ENCODE measurements around the gene NEUROD2.
"Not testable (repeated sequence)": the region's sequence is repeated elsewhere in the genome, so short reads cannot be mapped to it uniquely, and the experiment has no call there.

Gene NEUROD2

DNA sequence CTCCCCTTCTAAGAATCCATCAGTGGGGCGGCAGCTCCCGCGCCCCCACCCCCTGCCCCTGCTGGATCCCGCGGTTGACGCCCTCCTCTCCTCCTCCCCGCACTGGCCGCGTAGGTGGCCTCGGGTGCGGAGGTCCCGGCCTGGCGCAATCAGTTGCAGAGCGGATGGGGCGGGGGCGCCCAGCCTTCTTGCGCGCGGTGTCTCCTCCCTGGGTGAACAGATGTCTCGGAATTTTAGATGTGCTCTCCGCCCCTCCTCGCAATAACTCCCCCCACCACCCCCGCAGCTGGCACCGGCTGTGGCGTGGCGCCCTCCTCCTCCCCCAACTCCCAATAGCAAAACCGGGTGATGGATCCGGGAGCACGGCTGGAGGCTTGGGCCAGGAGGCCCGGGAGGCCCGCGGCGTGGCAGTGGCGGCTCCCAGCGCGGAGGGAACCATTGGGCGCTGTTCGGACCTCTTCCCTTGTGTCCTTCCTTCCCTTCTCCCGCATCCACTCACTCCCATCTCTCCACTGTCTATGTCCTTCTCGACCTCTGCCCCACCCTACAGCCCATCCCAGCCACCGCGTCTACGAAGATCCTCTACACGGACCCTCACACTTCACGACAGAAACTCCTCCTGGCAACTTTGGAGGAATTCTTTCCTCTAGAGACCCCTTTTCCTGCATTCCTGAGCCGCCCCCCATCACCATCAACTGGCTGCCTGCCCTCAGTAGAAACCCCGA is 11.0 kb downstream of the NEUROD2 start:
- no peak for TF ChIP-seq CTCF (IDR thresholded peaks at IDR 0.05; ENCODE audit: borderline replicate concordance, control extremely low read depth, extremely low read depth, insufficient read depth, missing control alignments)
- DNase-seq (ENCODE audit: low spot score) = no peak

DNA sequence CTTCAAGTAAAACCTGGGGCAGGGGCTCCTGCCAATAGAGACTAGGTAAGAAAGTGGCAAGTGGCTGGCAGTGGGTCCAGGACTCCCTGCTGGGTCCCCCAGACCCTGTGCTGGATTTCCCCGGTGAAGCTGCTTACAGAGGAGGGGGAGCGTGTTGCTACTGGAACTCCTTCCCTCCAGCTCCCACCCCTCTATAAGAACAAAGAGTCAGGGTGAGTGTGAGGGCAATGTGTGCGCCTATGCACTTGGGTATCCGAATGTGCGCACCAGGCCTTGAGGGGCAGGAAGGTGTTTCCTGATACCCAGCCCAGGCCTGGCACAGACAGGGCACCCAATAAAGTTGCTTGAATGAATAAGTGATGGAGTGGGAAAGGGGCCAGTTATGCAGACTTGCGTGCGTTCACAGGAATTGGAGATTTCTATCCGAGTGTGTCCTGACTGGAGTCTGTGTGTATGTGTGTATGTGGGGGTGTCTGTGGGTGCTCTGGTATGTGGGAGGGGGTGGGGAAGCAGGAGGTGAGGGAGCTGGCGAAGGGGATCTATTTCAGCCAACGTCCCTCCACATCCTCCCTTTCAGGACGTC is 11.7 kb downstream of the NEUROD2 start:
- TF ChIP-seq CTCF (IDR thresholded peaks at IDR 0.05; ENCODE audit: borderline replicate concordance, control extremely low read depth, extremely low read depth, insufficient read depth, missing control alignments) = no peak
- in situ Hi-C loops (cut with MboI; ENCODE audit: low sequenced_read_pairs, unreplicated experiment) = no loop called here
- DNase-seq (ENCODE audit: low spot score) = no peak

More for the DNA sequence above, 11.0 kb downstream of the NEUROD2 start:
- in situ Hi-C loops (cut with MboI; ENCODE audit: low sequenced_read_pairs, unreplicated experiment) = no loop called here

- no peak for DNase-seq (ENCODE audit: low spot score)
- no peak for TF ChIP-seq CTCF (IDR thresholded peaks at IDR 0.05; ENCODE audit: borderline replicate concordance, control extremely low read depth, extremely low read depth, insufficient read depth, missing control alignments)
- in situ Hi-C loops (cut with MboI; ENCODE audit: low sequenced_read_pairs, unreplicated experiment) = no loop called here
These were observed 12.4 kb downstream of the NEUROD2 start for GRCh38 chr17:39595294-39595693.

DNA sequence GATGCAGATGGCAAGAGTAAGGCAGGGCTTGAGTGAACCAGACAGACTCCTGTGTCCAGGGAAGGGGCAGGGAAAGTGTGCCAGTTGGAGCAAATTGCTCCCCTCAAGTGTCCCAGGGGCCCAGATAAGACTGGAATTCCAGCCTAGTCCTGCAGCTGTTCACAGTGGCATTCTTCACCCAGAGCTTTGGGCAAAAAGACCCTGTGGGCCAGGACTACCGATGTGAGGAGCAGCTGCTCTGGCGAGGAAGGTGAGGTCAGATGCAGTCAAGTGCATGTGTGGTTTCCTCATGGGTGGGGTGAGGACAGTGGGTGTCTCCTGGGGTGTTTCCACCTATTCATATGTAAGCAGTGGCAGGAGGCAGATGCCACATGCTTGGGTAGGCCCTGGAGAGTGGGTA is 14.3 kb downstream of the NEUROD2 start:
- TF ChIP-seq CTCF (IDR thresholded peaks at IDR 0.05; ENCODE audit: borderline replicate concordance, control extremely low read depth, extremely low read depth, insufficient read depth, missing control alignments) = no peak
- in situ Hi-C loops (cut with MboI; ENCODE audit: low sequenced_read_pairs, unreplicated experiment) = no loop called here
- DNase-seq (ENCODE audit: low spot score) = no peak

DNA sequence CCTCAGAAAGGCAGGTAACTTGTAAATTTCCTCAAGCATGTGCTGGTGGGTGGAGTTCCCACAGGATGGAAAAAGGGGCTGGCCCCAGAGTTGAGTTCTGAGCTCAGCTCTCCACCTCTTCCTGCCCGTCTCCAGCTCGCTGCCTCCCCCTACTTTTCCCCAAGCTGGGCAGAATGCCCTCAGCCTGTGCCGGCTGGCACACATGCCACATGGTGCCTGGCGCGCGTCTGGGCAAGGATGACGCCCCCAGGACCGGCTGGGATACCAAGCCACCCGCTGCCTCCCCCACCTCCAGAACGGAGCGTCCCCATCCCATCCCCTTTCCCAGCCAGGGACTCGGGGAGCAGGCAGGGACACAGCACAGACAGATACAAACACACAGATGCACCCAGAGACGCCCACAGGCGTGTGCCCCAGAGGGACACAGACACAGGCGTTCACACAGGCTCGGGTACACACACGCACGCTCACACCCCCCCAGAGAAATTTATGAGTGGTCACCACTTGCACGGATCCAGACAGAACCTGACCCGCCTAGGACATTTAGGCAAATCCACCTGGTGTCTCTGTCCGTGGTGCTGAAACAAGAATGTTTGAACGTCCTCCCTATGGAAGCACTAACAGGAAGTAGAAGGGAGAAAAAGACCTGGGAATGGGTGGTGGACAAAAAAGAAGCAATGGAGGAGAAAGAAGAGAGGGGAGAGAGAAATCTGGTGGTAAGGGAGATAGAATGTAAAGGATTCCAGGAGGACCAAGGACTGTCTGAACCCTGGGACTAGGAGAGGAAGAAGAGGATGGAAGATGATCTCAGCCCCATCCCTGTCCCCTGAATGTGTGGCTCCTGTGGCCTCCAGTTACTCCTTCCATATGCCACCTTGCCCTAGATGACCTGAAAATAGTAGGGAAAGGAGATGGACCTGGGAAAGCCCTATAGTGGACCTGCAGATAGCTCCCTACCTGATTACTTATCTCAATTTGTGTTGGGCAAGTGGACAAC is 15.5 kb downstream of the NEUROD2 start:
- no peak for TF ChIP-seq CTCF (IDR thresholded peaks at IDR 0.05; ENCODE audit: borderline replicate concordance, control extremely low read depth, extremely low read depth, insufficient read depth, missing control alignments)
- in situ Hi-C loops (cut with MboI; ENCODE audit: low sequenced_read_pairs, unreplicated experiment) = no loop called here
- DNase-seq (ENCODE audit: low spot score) = peak; percentile 68

DNA sequence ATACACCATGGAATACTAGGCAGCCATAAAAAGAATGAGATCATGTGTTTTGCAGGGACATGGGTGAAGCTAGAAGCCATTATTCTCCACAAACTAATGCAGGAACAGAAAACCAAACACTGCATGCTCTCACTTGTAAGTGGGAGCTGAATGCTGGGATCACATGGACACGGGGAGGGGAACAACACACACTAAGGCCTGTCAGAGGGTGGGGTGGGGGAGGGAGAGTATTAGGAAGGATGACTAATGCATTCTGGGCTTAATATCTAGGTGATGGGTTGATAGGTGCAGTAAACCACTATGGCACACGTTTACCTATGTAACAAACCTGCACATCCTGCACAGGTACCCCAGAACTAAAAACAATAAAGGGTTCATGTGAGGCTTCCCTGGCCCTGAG is 17.5 kb downstream of the NEUROD2 start:
- in situ Hi-C loops (cut with MboI; ENCODE audit: low sequenced_read_pairs, unreplicated experiment); DNase-seq (ENCODE audit: low spot score): not testable (repeated sequence)
